Uterus (tissue), 4 donors: ENCODE measurements around the gene DYNC2H1. TPM values are rescaled to one million over a fixed set of nuclear protein-coding genes. Genes with fewer than 3 reads are reported as not detected.

Source experiments
- DNase-seq, 2 donors: peaks; one replicate each; pipeline ENCODE4 v3.0.0-alpha.2; 2019 to 2020
- H3K27ac ChIP-seq, 2 donors: fragments of 200-600 bp; sonication (generic); 1 replicate in 1 of 2; 2 replicates in 1 of 2; pipeline ENCODE4 v1.5.1; 2016 to 2018
- H3K27me3 ChIP-seq, 2 donors: fragments of 200-600 bp; sonication (generic); one replicate each; pipeline ENCODE4 v1.5.1; 2018 to 2019; ENCODE audit warnings: control low read depth in 1 of 2
- H3K36me3 ChIP-seq, 2 donors: fragments of 200-600 bp; sonication (generic); one replicate each; pipeline ENCODE4 v1.5.1; 2019; ENCODE audit warnings: control low read depth in 1 of 2
- H3K4me1 ChIP-seq, 2 donors: fragments of 200-600 bp; sonication (generic); one replicate each; pipeline ENCODE4 v1.5.1; 2018 to 2019; ENCODE audit warnings: control low read depth in 1 of 2
- H3K4me3 ChIP-seq, 2 donors: fragments of 200-600 bp; sonication (generic); 1 replicate in 1 of 2; 2 replicates in 1 of 2; pipeline ENCODE4 v1.5.1; 2018 to 2019; ENCODE audit warnings: mild to moderate bottlenecking in 1 of 2
- H3K9me3 ChIP-seq, 2 donors: fragments of 200-600 bp; sonication (generic); one replicate each; pipeline ENCODE4 v1.5.1; 2019; ENCODE audit warnings: control low read depth in 1 of 2
- CTCF ChIP-seq, 4 experiments: fragments of 200-600 bp in 2 of 4; fragments of 450-650 bp in 2 of 4; sonication (generic) in 2 of 4; IDR thresholded peaks; one replicate each; pipeline ENCODE4 v1.5.1; 2016 to 2019; ENCODE audit warnings: antibody characterized with exemption in 4 of 4, mild to moderate bottlenecking in 2 of 4, moderate library complexity in 1 of 4
- POLR2A ChIP-seq, 2 donors: fragments of 450-650 bp; IDR thresholded peaks; one replicate each; pipeline ENCODE4 v1.6.1; 2016; ENCODE audit warnings: antibody characterized with exemption in 2 of 2, mild to moderate bottlenecking in 1 of 2, moderate library complexity in 1 of 2
- intact Hi-C: fragments of 100-400 bp; cut with DNase I; formaldehyde crosslinking; loops from one replicate; pipeline ENCODE4 v1.15.1; 2023; ENCODE audit warnings: low total_unique reads
- total RNA-seq, 4 donors: library from RNA; depleted of rRNA in 3 of 4; stranded (reverse); fragments of >200 nt in 3 of 4; gene quantifications; one replicate each; pipeline versions ENCODE4 v1.1.0 to v1.2.4, GENCODE V29; 2014 to 2023
- donor health status: DM: yes; HTN: yes; CAD: no.

Gene DYNC2H1
- total RNA-seq, 4 donors from 2014 or later = 24.8 to 96.1 (median 53.5) TPM

DNA sequence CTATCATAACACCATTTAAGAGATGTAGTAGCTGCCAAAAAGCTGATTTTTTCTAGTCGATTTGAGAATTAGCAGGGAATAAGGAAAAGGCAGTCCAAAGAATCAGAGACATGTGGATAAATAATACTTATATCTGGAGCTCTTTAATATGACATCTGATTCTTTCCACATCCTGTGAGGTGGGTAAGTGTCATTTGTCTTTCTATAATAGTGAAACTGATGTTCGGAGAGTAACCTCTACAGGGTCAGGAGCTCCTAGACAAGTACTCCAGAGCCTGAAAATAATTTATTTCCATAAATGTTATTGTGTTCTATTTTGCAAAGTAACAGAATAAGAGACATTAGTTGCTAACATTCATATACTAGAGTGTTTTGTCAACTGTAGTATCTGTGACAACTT is 367.6 kb downstream of the DYNC2H1 start:
- Histone ChIP-seq H3K4me1 (no peaks in the 10 kb centered on the region), H3K36me3 (no peaks in the 10 kb centered on the region), H3K27ac (no peak overlapping the region), H3K4me3 (no peak overlapping the region), H3K27me3 (no peaks in the 10 kb centered on the region), H3K9me3 (no peaks in the 10 kb centered on the region)
- no peak for DNase-seq
- intact Hi-C loops = no loop called here
- TF ChIP-seq POLR2A (IDR thresholded peaks at IDR 0.05) = no peak
- TF ChIP-seq CTCF (IDR thresholded peaks at IDR 0.05) = no peak

- DNase-seq = no peak
- Histone ChIP-seq H3K27ac (no peak overlapping the region), H3K4me1 (no peaks in the 10 kb centered on the region), H3K36me3 (no peaks in the 10 kb centered on the region), H3K27me3 (no peaks in the 10 kb centered on the region), H3K4me3 (no peak overlapping the region), H3K9me3 (no peaks in the 10 kb centered on the region)
- TF ChIP-seq POLR2A (IDR thresholded peaks at IDR 0.05) (no peak), CTCF (IDR thresholded peaks at IDR 0.05) (no peak)
- intact Hi-C loops = no loop called here
Measured at GRCh38 chr11:103480421-103480820, 371.2 kb downstream of the DYNC2H1 start.

DNA sequence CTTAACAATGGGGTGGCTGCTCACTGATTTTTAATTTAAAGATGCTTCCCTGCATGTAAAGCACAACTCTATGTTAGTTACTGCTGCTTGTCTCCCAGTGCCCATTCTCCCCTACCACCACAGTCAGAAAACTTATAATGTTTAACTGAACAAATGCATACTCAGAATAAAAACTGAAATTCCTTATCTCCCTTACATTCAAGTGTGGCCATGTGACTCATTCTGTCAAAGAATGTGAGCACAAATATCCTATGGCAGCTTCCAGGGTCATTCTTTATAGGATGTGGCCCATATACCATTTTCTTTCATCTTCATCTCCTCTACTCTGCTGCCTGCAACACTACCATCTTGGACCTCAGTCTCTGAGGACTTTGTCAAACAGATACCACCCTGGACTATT is 374.8 kb downstream of the DYNC2H1 start:
- DNase-seq = no peak
- Histone ChIP-seq H3K36me3 (no peaks in the 10 kb centered on the region), H3K4me1 (no peaks in the 10 kb centered on the region), H3K9me3 (no peaks in the 10 kb centered on the region), H3K27ac (no peak overlapping the region), H3K4me3 (no peak overlapping the region), H3K27me3 (no peaks in the 10 kb centered on the region)
- TF ChIP-seq CTCF (IDR thresholded peaks at IDR 0.05) (no peak), POLR2A (IDR thresholded peaks at IDR 0.05) (no peak)
- intact Hi-C loops = no loop called here

DNA sequence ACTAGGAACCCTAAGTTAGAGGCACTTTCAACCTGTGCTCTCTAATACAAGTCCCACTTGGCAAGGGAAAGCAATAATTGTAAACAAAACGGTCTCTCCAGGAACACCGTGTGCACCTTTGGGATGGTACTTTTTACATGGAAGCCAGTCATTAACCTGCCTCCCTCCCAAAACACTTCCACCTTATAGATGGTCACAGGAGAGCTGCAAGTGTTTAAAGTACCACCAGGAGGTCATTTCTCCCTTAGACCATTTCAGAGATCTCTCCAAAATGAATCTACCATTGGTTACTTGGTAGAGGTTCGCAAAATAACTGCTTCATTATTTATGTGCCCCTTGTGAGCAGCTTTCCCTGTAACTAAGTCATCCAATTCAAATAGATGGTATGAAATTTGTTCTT is 375.3 kb downstream of the DYNC2H1 start:
- Histone ChIP-seq H3K4me1 (no peaks in the 10 kb centered on the region), H3K9me3 (no peaks in the 10 kb centered on the region), H3K27me3 (no peaks in the 10 kb centered on the region), H3K4me3 (no peak overlapping the region), H3K27ac (no peak overlapping the region), H3K36me3 (no peaks in the 10 kb centered on the region)
- intact Hi-C loops = no loop called here
- TF ChIP-seq POLR2A (IDR thresholded peaks at IDR 0.05) (no peak), CTCF (IDR thresholded peaks at IDR 0.05) (no peak)
- DNase-seq = no peak

- Histone ChIP-seq H3K27me3 (no peaks in the 10 kb centered on the region), H3K36me3 (no peaks in the 10 kb centered on the region), H3K4me3 (no peak overlapping the region), H3K4me1 (no peaks in the 10 kb centered on the region), H3K9me3 (no peaks in the 10 kb centered on the region), H3K27ac (no peak overlapping the region)
- intact Hi-C loops = no loop called here
- TF ChIP-seq CTCF (IDR thresholded peaks at IDR 0.05) (no peak), POLR2A (IDR thresholded peaks at IDR 0.05) (no peak)
- DNase-seq = no peak
Measured at GRCh38 chr11:103486604-103487003, 377.4 kb downstream of the DYNC2H1 start.
